HG03469 (cell line): ENCODE measurements around the gene USP1.

ENCODE experiments used
- ATAC-seq: cut with Tn5 transposase; IDR thresholded peaks from one replicate; pipeline ENCODE4 v1.9.1; 2021; ENCODE audit warnings: mild to moderate bottlenecking, moderate library complexity, moderate number of reproducible peaks; ENCODE audit not compliant: unreplicated experiment

USP1 gene

DNA sequence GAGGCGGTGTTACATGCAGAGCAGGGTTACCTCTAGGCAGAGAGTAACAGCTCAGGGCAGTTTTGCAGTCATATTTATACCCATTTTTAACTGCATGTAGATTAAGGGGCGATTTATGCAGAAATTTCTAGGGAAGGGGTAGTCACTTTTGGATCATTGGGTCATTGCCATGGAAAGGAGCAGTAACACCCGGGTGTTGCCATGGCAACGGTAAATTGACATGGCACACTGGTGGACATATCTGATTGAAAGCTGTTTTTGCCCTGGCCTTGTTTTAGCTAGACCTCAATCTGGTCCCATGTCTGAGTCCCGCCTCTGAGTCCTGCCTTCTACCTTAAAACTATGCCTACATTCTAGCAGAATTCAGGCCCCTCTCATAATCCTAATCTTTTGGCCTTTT is 11.8 kb upstream of the USP1 start:
- no peak for ATAC-seq

DNA sequence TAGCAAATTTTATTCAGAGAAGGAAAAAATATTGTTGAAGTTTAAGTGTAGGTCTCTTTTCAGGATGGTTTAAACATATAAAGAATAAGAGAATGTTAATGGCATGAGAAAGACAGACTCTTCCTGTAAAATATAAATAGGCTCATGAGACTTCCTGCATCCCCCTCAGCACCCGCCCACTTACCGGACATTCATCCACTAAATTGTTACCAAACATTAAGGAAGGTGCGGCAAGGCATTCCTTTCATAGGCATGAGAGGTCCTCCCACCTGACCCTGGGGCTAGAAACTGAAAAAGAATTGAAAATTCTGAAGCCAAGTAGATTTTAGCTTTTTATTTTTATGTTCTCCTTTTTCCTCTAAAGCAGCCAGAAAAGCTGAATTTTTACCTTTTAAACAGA is 10.6 kb upstream of the USP1 start:
- no peak for ATAC-seq

DNA sequence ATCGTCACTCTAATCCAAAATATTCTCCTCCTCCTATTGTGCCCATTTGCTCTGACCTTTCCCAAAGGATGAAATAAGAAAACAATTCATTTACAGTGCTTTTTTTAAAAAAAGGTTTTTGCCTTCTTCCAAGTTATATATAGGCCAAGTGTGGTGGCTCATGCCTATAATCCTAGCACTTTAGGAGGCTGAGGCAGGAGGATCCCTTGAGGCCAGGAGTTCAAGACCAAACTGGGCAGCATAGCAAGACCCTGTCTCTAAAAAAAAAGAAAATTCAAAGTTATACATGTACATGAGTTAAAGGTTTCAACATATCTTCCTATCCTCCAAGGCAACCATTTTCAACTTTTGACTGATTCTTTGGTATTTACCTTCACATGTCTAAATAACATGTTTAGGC is 10.1 kb upstream of the USP1 start:
- ATAC-seq = no peak

DNA sequence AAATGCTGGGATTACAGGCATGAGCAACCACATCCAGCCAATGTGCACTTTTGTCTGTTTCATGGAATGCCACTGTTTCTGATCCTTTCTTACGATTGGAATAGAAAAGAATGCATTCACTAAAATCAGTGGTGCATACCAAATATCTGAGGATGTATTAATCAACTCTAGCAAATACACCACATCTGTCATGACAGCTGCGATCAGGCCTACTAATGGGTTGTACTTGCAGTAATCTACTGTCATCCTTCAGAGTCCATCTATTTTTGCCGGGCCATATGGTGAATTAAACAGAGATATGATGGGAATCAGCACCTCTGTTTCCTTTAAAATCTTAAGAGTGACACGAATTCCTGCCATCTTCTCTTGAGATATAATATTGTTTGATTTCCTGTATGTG is 8.5 kb upstream of the USP1 start:
- no peak for ATAC-seq

DNA sequence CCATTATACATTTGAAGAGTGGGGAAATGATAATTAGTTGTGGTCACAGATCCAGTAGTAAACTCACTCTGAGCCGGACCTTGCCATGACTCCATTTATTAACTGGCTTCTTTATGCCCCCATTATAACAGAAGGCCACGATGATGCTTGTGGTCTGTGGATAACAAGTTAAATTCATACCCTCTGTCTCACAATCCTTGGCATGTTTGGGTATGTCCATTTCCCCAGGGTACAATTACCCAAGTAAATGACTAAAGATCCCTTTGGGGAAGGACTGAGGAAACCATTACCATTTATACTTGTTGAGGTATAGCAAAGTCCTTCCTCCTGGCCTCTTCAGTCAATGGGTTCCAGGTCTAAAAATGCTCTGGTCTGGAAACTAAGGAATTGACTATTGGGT is 7.3 kb upstream of the USP1 start:
- ATAC-seq = no peak

DNA sequence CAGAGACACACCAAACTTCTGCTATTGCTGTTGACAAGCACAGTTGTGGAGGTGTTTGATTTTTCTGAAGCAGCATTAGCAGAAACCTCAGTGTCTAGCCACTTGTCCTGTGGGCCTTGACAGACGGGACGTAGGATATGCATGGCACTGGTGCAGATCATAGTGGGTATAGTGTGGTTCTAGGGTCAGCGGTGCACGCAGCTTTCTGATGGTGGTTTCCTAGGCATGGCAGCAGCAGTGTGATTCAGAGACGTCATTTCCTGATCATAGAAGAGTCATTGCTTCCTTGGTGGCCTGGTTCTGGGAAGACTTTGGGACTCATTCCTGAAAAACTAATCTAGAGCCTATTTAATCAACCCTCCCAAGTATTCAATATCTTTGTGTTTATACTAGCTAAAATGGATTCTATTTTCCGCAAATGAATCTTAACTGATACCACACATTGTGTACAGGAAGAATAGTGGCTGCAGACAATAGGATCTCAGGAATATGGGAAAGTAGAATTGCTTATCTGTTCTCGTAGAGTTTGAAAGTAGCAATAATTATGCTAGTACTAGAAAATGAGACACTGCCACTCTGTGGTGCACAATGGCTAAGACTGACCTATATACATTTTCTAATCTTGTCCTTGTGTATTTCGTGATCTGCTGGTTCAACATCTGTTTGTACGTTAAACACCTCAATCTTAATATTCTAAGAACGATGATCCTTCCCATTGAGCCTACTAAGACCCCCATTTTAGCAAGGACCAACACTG is 2.8 kb upstream of the USP1 start:
- no peak for ATAC-seq

DNA sequence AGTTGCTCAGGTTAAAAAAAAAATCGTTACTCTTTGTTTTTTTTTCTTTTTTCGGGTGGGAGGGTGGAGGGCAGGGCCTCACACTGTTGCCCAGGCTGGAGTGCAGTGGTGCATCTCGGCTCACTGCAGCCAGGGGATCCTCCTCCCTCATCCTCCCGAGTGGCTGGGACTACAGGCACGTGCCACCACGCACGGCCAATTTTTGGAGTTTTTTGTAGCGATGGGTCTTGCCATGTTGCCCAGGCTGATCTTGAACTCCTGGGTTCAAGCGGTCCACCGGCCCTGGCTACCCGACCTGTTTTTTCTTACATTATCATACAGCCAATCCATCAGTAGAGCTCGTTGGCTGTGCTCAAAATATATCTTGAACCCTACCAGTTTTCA is 2.2 kb upstream of the USP1 start:
- no peak for ATAC-seq

DNA sequence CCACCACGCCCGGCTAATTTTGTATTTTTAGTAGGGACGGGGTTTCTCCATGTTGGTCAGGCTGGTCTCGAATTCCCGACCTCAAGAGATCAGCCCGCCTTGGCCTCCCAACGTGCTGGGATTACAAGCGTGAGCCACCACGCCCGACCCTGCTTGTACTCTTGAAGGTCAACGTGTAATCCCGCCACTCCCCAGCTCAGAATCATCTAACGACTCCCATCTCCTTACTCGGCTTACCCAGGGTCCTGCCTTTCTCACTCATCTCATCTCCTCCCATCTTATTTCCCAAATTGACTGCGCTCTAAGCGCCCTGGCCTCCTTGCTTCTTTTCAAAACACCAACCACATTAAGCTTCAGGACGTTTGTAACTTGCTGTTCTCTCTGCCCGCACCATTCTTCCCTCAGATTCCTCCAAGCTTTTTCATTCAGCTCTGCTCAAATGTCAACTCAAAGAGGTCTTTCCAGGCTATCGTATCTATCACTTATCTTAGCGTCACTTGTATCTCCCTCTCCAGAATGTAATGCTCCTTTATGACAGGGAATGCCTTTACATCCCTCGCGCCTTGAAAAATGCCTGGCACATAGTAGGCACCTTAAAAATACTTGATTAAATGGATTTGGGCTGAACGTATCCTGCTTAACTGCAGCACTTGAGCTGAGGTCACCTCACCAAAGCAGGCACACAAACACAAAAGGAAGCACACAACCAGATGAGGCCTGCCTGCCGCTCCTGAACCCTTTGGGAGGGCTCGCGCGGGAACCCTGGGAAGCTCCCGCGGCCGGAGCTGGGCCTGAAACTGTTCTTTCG is 1.4 kb upstream of the USP1 start:
- no peak for ATAC-seq

DNA sequence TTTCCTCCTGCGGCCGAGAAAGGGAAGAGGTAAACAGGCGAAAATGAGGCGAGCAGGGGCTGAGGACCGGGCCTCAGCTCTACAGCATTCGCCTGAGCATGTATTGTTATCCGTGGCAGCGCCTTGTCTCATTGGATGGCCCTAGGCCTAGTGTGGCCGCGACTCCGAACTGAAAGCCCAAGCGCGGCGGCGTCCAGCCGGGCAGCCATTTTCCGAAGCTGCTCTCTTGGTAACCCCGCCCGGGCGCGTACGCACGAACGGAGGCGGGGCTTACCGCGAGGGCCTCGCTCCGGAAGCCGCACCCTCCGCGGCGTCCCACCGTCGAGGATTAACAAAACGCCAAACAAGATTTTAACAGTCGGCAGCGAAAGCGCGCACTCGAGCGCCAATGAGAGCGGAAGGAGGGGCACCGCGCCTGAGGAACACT is 797 bp upstream of the USP1 start:
- no peak for ATAC-seq

DNA sequence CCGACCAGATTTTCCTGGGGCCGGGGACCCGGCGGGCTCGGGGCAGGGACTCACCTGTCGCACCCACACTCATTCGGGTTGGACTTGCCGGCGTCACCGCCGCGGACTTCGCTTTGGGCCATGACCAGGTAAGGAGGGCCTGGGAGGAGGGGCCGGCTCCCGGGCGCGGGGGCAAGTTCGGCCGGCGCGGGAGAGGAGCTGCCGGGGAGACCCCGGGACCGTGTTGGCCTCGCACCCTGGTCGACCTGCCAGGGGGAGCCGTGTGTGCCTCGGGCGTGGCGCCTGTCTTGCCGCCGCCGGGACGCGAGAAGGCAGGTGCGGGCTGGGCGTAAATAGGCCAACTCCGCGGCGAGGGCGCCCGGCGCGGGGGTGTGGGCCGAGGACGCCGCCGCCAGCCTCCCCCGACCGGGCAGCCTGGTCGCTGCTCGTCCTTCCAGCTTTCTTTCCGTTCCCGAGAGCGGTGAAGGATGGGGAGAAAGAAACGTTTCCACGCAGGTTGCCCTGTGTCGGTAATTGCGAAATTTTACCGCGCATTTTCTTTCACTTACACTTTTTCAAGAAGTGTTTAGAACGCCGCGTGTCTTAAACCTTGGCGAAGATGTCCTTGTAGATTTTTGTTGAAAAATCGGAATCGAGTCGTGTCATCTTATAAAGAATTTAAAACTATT is 558 bp downstream of the USP1 start:
- ATAC-seq = no peak

DNA sequence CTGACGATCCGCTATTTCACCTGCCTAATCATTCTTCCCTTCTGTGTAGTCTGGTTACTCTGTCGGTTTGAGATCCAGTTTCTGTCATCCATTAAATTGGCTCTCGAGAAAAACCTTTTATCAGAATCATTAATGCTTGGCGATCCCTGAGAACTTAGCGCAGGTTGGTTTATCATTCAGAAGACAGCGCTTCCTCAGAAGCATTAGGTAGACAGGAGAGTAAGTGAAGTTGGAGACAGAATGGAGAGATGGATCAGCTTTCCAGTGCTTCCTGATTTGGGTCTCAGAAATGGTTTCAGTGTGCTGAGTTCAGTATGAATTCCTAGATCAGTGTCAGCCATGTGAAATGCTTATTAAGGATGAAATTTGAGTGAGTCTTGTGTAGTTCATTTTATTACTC is 1.3 kb downstream of the USP1 start:
- ATAC-seq = no peak

DNA sequence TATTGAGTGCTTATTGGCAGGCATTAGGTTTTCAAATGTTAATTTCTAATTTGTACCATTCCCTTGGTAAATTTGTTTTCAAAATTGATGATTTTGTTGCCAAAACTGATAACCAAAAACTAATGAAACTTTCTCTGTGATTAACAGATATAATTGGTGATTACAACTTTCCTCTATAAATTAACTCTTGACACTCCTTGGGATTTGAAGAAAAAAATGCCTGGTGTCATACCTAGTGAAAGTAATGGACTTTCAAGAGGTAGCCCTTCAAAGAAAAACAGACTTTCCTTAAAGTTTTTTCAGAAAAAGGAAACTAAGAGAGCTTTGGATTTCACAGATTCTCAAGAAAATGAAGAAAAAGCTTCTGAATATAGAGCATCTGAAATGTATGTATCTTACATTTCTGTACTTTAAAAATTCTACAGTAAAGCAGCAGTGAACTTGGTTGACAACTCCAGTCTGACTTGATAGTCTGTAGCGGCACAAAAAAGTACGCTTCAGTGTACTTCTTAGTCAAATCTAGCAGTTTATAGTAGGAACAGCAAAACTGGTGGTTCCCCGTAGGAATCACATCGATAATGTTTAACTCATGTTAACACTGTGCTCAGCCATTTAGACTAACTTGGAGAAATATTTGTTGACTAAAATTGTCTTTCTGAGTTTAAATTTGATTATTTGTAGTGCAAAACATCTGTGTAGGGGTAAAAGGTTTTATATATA is 3.0 kb downstream of the USP1 start:
- peak; percentile 27 for ATAC-seq

DNA sequence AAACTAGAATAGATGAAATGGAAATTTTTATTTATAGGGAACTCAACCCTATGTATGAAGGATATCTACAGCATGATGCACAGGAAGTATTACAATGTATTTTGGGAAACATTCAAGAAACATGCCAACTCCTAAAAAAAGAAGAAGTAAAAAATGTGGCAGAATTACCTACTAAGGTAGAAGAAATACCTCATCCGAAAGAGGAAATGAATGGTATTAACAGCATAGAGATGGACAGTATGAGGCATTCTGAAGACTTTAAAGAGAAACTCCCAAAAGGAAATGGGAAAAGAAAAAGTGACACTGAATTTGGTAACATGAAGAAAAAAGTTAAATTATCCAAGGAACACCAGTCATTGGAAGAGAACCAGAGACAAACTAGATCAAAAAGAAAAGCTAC is 7.9 kb downstream of the USP1 start:
- ATAC-seq = no peak

DNA sequence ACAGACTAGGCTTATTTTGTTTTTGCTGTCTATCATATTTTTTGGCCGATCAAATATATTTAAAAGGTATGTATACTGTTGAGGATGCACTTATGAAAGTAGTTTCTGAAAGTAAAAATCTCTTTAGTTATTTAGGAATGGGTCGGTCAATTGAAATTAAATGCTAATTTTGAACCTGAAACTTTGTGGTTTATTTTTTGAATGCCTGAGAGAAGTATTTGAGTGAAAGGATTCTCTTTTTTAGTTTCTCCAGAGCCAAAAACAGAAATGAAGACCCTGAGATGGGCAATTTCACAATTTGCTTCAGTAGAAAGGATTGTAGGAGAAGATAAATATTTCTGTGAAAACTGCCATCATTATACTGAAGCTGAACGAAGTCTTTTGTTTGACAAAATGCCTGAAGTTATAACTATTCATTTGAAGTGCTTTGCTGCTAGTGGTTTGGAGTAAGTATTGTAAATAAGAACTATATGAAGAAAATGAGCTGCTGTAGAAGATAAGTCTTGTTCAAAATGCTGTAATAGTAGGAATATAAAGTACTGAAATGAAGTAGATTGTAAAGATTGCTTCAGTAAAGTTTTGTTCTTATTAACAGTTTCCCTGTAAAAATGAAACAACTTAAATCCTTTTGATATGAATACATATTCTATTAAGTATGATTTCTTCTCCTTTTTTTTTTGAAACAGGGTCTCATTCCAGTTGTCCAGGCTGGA is 11.5 kb downstream of the USP1 start:
- ATAC-seq = no peak

DNA sequence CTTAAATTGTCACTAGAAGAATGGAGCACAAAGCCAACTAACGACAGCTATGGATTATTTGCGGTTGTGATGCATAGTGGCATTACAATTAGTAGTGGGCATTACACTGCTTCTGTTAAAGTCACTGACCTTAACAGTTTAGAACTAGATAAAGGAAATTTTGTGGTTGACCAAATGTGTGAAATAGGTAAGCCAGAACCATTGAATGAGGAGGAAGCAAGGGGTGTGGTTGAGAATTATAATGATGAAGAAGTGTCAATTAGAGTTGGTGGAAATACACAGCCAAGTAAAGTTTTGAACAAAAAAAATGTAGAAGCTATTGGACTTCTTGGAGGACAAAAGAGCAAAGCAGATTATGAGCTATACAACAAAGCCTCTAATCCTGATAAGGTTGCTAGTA is 13.5 kb downstream of the USP1 start:
- no peak for ATAC-seq

DNA sequence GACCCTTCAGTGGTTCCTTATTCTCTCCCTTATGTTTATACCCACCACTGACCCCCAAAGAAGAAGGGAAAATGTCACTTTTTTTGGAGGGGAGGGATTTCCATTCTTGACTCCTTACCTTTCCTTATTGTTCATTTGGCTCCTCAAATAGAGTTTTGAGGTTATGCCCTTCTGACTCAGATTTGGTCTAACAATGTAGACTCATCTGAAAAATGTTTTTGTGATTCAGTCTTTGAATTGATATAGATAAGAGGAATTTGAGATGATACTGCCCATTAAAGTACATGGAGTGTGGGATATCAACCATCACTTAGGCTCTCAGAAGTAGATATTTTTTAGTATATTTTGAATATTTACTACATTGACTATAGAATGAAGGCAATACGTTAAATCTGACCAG is 16.1 kb downstream of the USP1 start:
- no peak for ATAC-seq

DNA sequence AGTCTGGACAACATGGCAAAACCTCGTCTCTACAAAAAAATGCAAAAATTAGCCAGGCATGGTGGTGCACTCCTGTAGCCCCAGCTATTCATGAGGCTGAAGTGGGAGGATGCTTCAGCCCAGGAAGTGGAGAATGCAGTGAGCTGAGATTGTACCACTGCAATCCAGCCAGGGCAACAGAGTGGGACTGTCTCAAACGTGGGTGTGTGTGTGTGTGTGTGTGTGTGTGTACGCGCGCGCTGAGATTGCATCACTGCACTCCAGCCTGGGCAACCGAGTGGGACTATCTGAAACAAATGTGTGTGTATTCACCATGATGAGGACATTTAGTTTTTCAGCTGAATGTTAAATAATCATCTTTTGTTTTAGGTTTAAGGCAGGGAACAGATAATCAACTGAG is 21.1 kb downstream of the USP1 start:
- no peak for ATAC-seq

DNA sequence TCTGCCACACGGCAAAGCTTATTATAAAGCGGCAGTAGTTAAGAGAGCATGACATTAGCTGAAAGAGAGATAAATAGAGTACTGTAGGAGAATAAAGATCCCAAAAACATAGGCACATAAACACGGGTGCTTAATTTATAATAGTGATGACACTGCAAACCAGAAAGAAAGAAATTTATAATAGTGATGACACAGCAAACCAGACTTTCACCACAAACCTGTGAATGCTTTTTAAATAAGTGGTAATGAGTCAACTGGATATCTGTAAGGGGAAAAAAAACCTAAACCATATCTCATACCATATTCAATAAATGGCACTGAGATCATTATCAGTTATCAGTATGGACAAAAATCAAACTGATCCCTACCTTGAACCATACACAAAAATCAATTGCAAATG is 25.5 kb downstream of the USP1 start:
- ATAC-seq = no peak

DNA sequence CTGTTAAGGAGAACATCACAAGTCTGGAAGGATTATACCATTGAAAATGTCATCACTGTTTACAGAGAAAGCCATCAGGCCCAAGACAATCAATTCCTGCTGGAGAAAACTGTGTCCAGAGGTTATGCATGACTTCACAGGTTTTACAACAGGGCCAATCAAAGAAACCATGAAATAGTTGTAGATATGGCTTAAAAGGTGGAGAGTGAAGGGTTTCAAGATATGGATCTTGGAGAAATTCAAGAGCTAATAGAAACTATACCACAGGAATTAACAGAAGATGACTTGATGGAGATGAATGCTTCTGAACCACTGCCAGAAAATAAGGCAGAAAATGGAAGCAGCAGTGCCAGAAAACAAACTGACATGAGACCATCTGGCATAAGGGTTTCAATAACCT is 30.2 kb downstream of the USP1 start:
- no peak for ATAC-seq

DNA sequence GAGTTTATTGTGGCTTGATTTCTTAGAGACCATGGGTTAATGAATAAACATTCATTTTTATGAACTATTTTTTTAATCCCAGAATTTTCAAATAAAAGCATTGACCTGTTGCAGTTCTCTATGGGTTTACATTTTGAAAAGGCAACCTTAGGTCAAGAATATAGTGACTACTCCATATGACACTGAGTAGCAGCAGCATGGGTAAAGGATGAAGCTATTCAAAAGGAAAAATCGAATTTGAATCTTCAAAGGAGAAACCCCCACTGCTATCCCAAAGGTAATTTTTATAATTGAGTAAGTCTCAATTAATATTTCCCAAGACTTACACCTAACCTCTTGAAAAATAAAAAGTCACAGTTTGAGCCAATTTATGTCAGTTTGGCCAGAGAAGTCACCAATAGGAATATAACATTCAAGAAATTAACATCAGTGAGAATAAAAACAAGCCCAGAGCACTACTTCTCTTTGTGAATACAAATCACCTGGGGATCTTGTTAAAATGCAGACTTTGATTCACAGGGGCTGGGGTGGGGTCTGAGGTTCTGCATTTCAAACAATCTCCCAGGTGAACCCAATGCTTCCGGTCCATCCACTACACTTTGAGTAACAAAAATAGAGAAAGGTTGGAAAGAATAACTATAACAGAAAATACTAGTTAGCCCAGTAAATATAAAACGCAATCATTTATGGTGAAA is 39.8 kb downstream of the USP1 start:
- no peak for ATAC-seq
